Dermis blood vessel endothelial cell (primary cell): Measurements from ENCODE around the gene RBMS3. TPM values are rescaled to one million over a fixed set of nuclear protein-coding genes. Genes with fewer than 3 reads are reported as not detected.
"Not testable (repeated sequence)": the region's sequence is repeated elsewhere in the genome, so short reads cannot be mapped to it uniquely, and the experiment has no call there.

Experiments used
- DNase-seq: peaks from one replicate; pipeline ENCODE4 v3.0.0; 2010
- total RNA-seq: library from RNA; depleted of rRNA; stranded (reverse); fragments of >200 nt; gene quantifications from 2 replicates; pipeline ENCODE4 v1.2.3, GENCODE V29; 2014

The RBMS3 gene
- total RNA-seq, 1 donor from 2014 or later = 37.6 TPM

DNA sequence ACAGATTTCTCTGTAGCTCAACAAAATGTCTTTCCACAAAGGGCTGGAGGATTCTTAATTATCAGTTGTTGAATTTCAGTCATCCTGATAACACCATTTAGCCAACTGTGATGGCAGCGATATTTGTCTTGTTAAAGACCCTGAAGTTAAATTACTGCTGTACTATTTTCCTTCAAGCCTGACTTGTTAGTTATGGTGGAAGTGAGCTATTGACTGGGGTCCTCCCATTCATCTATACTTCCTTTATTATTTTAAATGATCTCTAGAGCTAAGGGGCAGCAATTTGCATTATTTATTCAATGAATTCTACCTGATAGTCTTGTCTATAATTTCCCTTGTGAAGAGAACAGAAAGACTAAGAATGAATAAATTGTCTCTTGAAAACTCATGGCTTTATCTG is 64.1 kb downstream of the RBMS3 start:
- DNase-seq = no peak

DNA sequence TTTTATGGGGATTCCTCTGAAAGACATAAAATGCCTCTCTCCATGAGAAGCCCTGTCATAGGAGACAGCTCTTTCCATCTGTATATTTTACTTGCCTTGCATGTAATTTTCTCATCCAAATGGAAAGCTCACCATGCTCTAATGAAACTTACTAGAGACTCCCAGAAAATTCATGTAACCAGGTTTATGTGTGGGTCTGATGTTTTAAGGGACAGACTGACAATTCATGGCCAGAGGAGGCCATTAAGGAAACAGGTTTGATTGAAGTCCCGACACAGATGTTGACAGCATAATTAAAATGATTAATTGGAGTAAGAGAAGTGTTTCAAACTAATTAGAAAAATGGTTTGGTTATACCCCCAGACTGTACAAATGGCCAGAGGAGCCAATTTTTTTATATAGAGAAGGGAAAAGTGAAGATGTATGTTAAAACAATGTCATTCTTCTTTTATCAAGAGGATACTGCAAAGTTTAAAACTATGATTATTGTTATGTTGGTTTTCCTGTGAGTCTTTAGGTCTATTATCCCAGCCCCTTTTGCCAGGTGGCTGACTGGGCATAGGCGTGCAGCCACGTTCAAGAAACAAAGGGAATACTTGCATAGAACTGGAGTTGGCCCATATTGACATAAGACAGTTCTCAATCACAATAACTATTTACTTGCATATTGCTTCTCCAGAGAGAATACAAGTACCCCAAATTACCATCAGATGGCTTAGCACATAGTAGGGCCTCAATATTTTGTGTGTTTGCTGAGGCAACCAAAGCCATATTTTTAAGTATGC is 64.8 kb downstream of the RBMS3 start:
- no peak for DNase-seq

DNA sequence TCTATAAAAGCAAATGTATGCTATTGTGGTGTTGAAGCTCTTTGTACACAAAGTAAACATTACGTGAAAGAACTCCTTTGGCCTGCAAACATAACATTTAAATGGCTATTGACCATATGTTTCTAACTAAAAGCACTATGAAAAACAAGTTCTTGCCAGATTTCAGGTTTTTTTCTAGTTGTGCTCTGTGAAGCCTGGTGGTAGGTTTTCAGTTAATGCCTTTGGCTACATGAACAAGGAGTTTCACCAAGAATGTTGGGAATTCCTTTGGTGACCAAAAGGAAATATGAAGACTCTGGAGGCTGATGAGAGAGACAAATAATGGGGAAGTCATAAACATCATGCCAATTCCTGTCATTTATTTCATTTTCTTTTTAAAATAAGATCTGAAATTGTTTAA is 66.0 kb downstream of the RBMS3 start:
- no peak for DNase-seq

DNA sequence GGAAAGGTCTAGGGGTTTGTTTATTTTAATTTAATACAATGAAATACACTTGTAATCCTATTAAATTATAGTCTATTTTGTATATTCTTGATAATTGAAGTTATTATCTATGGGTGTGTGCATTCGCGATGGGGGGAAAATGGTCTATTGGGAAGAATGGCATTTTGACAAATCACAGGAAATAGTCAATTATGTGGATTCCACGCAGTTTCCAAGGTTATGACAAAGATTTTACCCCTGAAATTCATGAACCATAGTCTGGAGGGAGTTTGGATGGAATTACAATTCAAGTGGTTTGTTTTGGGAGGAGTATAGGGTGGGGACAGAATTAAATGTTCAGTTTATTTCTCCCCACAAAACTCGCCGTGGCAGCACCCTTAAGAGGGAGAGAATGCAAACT is 66.5 kb downstream of the RBMS3 start:
- no peak for DNase-seq

DNA sequence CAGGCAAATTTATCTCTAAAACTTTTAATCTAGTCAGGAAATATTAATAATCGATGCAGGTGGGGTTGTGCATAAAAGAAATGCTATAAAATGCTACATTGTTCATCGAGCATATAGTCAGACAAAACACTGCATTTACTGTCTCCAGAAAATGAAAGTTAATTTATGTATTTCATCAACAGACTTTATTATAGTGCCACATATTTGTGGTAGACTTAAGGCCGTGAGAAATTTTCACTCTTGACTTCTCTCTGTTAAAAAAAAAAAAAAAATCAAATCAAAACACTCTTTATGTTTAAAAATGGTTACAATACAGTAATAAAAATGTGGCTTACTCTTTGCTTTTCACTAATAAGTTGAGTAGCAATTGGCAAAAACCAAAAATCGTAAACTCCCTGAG is 67.4 kb downstream of the RBMS3 start:
- no peak for DNase-seq

DNA sequence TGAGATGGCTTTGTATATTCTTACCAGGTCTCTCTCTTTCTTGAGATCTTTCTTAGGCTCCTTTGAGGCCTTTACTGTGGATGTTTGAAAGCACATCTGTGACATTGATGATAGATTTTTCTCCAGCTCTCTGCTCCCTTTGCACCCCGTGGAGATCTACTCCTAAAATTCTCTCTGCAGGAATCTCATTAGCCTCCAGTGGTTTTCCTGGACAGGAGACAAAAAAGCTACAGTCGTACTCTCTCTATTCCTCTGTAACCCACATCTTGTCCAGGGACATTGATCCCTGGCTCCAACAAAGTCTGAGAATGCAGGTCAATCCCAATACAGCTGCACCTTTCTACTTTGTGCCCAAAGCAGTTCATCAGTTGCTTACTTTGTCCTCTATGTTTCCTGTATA is 68.2 kb downstream of the RBMS3 start:
- DNase-seq = no peak

DNA sequence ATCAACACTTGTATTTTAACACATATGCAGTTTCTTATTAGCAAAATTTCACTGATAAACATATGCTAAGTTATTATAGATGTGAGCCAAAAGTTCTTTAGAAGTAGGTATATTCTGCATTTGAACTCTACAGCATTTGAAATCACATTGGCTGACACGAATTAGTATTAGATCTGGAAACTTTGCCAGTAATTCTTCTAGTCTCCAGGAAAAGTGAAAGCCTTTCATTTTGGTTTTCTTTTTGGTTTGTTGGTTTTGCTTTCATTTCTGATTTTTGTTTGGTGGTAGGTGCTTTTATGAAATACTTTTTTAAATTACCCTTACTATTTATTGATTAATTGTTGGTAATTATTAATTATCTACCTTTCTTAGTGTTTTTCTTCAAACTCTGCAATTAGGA is 72.9 kb downstream of the RBMS3 start:
- DNase-seq = no peak

DNA sequence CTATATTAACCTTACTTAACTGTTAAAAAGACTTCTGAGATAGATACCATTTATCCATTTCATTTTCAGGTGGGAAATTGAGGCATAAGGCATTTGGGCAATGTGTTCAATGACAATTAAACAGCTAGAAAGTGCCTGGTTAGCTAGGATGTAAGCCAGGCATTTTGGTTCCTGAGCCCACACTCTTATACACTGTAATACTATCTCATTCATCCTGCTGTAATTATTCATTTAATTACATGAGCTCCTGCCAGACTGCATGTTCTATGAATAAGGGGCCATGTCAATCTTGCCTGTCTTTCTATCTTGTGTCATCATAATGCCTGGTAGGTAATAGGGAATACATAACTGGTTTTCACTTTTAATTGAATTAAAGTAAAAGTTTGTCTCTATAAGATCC is 74.0 kb downstream of the RBMS3 start:
- DNase-seq = no peak

DNA sequence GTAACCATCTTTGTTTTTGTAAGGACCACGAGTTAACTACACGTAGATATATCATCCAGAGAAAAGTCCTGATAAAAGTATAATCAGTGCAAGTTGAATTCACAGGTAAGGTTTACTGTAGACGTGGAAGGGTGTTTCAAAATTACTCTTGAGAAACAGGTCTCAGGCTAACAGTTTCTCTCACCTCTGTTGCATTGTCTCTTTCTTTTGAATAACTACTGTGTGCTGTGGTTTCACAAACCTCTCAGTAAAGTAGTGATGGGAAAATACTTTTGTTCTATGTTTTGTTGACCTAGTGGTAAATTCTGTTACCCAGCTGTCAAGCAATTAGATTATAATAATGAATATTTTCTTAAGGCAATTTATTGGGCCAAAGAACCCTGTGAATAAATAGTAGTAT is 75.2 kb downstream of the RBMS3 start:
- DNase-seq = no peak

DNA sequence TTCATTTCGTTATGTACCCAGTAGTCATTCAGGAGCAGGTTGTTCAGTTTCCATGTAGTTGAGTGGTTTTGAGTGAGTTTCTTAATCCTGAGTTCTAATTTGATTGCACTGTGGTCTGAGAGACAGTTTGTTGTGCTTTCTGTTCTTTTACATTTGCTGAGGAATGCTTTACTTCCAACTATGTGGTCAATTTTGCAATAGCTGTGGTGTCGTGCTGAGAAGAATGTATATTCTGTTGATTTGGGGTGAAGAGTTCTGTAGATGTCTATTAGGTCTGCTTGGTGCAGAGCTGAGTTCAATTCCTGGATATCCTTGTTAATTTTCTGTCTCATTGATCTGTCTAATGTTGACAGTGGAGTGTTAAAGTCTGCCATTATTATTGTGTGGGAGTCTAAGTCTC is 79.4 kb downstream of the RBMS3 start:
- DNase-seq = not testable (repeated sequence)

DNA sequence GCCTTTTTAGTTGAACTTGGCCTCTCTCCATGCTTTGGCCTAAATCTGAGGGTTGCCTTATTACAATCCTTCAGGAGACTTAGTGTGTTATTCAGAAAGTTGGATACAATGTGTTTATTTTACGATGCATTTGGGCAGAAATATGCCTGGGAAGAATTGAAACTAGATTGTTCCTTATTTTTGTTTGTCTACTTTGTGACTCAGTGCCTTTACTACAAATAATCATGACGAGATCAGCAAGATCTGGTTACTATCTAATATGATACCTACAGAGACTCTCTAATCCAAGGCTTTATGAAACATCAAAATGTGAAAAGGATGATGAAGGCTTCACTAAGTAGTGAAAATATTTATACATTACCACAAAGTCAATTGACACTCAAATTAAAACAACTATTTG is 82.2 kb downstream of the RBMS3 start:
- no peak for DNase-seq

DNA sequence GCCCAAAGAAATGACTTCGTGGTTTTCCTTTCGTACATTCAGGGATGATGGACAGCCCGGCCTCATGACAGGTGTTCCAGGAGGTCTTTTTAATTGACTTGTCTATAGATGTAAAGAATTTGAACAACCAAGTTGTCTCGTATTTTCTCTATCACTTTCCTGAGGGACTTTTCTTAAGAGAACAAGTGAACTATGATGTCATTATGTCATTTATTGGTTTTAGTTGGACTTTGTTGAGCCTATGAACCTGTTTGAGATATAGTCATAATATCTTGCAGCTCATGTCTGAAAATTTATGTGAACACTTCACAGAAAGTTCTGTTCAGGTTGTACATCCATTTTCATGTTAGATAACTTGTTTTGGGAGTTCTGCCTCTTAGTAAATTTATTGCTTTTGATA is 89.2 kb downstream of the RBMS3 start:
- no peak for DNase-seq

DNA sequence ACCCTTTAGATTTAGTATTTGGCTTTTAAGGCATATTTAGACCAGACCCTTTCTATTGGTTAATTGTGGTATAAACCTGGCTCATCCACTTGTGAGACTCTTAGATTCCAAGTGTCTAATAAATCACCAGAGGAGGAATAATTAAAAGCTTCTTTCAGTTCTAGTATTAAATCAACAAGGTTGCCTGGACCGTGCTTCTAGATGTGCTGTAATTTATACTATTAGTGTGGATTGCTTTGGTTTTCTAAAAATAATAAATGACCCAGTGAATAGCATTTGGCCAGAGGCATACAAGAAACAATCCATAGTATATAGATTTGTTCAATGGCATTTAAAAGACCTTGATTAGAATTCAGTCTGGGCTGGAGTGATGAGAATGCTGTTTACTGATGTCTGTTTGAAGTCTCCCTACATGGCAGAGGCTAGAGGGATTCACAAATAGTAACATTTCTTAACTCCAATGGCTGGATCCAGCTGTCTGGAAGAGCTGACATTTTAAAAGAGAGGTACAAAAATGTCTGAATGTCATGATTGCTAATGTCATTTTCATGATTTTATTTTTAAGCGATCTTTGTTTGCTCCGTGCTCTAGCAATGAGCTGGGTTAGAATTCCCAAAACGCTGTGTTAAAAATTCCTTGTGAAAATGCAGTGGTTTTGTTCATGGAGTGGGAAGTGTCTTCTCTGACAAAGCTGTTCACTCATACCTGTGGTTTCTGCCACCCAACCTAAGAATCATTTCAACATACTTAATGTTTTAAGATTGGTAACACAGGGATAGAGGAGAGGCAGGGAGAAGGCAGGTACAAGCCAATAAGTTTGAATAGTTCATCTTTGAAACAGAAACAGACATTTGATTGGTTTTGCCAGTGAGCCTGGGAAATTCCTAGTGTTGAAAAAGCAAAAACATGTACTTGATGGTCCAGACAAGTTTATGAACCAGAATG is 89.9 kb downstream of the RBMS3 start:
- DNase-seq = no peak

DNA sequence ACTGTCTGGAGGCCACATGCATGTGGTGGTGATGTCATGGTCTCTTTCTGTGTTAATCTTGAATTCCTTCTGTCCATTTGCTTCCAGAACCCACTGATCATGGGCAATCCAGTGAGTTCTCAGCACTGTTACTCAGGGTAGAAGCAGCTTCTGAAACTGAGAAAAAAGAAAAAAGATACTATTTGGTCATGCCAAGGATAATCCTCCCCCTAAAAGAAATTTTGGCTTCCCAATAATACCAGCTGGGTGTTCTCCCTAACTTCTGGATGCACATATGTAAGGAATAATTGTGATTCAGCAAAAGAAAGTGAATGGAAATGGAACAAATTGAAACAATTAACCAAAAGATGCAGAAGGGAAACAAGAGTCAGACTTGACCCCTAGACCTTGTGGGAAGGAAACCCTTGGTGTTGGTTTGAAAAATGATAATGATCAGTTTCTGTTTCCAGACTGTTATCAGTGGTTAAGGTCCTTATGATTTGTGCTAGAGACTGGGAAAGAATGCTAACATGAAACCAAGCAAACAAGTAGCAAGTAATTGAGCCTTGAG is 92.3 kb downstream of the RBMS3 start:
- peak; percentile 53 for DNase-seq

DNA sequence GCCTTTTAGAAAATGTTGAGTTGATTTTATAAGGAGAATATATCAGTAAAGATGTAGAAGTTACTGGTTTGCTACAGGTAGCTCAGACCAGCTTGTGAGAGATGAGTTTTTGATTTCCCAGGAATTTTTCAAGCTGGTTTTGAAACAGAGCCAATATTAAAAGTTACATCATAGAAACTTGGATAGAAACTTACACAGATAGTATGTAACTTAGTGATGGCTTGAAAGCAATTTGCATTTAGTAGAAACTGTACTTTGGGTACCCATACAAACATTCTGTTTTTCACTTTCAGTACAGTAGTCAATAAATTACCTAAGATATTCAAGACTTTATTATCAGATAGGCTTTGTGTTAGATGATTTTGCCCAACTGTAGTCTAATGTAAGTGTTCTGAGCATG is 93.4 kb downstream of the RBMS3 start:
- DNase-seq = no peak

DNA sequence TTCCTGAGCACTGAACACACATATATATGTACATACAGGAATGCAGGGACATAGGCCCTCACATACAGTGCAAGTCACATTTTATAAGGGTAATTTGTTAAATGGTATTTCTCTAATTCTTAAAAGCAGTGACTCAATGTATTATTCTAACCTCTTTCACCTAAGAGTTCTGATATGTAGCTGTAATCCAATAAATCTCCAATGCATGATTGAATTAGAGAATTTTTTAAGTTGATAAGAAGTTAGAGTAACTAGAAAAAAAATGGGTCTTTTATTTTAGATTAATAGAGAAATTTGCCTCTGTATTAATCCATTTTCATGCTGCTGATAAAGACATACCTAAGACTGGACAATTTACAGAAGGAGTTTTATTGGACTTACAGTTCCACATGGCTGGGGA is 98.2 kb downstream of the RBMS3 start:
- no peak for DNase-seq

DNA sequence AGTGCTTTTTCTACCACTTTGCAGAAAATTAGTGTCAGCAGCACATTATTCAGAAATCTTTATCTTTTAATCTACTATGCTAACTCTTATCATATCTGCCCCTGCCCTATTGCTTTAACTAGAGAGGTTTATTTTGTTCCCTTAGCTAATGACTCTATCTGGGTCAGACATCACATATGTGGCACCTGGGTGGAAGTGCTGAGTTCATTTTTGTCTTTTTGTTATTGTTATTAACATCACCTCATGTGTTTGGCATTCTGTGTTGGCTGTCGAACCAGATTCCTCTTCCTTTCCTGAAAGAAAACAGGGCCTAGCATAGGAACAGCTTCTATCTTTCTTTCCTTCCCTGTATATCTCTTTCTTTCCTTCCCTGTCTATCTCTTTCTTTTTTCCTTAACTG is 100.7 kb downstream of the RBMS3 start:
- peak; percentile 57 for DNase-seq

DNA sequence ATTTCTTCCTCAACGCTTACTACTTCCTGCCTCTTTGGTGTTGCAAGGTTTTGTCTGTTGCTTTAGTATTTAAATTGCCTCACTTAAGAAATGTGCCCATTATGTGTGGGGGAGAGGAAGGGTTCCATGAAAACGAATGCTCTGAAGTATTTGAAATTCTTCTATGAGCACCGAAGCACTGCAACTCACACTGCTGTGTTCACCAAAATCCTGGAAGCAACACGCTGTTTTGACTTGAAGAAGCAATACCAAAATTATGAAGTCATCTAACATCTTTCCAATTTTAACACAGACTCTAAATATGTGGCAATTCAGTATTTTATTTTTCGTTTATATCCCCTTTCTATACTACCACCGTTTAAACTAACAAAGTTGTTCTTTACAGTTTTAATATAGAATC is 101.5 kb downstream of the RBMS3 start:
- DNase-seq = no peak

DNA sequence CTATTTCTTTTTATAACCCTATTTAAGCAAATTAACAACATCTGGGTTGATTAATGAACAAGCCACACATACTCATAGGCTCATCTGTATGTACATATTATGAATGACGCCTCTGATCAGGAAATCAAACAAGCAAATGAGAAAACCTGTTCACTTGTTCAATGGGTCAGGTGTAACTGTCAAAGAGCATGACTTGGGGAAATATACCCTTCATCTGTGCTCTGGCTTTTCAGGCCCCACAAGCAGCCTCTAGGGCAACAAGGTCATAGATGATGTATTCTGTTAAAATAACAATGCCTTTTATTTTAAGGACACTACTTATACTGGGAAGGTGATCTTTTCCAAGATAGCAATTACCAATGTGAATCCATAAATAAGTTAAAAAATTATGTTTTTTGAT is 102.0 kb downstream of the RBMS3 start:
- no peak for DNase-seq

DNA sequence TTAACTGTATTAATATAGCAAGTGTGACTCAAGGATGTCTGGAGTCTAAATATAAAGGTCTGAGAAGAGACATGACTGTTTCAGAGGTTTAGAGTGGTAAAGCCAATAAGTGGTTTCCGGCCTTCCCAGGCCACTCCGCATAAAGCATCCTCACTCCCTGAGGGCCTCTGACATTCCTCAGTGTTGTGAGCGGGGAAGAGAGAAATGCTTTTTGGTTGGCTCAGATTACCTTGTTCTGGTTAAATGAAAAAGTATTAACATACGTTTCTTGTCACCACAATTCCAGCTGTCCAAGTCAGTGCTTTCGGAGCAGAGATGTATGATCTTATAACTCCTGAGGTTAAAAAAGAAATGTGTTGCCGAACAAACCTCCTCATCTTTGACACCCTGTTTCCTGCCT is 103.8 kb downstream of the RBMS3 start:
- DNase-seq = no peak

DNA sequence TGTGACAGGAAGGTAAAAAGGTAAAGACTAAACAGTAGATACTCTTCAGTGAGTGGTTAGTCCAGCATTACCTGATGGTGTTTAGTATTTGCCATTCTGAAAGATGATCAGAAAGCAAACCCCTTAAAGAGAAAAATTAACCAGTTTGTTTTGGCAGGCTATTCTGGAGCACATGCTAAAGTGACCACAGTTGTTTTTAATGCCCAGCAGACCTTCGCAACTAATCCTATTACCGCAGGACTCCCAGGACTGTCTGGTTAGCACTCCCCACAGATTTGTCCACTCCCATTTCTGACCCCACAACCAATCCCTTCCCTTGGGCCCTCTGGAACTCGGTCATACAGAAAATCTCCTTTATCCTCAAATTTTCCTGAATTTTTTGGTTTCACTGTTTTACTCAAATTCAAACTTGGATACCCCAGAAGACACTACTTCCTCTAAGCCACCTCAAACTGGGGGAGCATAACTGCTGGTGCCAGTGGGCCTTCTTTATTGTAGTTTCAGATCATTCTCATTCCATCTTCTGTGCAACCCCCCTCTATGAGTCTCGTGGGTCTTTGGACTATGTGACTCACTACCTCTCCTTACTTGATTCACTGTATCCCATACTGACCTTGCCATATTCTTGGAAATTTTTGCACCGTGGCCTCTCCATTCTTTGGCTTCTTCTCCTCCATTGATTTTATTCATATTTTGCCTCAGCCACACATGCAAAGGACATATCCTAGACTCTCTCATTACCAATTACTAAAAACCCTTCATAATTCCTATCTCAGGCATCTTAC is 104.4 kb downstream of the RBMS3 start:
- DNase-seq = no peak

DNA sequence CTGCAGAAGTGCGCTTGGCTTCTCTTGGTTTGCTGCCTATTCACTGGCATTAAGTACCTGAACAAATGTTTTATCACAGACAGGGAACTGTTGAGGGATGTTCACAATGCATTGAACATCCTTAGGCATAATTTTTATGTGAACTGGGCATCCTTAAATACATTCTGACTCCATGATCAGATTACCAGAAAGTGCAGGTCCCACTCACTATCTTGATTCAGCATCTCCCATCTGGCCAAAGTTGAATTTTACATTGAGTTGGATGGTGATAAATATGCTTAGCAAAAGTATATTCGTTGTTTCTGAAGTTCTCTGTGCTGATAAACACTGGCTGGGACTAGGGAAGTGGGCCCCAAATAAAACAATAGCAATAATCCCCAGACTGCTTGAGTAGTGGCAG is 108.5 kb downstream of the RBMS3 start:
- no peak for DNase-seq
